ENCODE results near the gene TMEM164.

TMEM164 gene

GRCh38 chrX:110037178-110037577 is 34.3 kb downstream of the TMEM164 start:
- no peak for DNase-seq (ENCODE audit: low read depth in 3 of 3)

GRCh38 chrX:110038900-110039299 is 36.0 kb downstream of the TMEM164 start:
- no peak for DNase-seq (ENCODE audit: low read depth in 3 of 3)

GRCh38 chrX:110041980-110042379 is 39.1 kb downstream of the TMEM164 start:
- no peak for DNase-seq (ENCODE audit: low read depth in 3 of 3)

- DNase-seq (ENCODE audit: low read depth in 3 of 3), result no peak
Measured at GRCh38 chrX:110042496-110042895, 39.6 kb downstream of the TMEM164 start.

- DNase-seq (ENCODE audit: low read depth in 3 of 3), result no peak
Measured at GRCh38 chrX:110043506-110043905, 40.6 kb downstream of the TMEM164 start.

- no peak for DNase-seq (ENCODE audit: low read depth in 3 of 3)
Measured at GRCh38 chrX:110044346-110045249, 41.7 kb downstream of the TMEM164 start.

DNA sequence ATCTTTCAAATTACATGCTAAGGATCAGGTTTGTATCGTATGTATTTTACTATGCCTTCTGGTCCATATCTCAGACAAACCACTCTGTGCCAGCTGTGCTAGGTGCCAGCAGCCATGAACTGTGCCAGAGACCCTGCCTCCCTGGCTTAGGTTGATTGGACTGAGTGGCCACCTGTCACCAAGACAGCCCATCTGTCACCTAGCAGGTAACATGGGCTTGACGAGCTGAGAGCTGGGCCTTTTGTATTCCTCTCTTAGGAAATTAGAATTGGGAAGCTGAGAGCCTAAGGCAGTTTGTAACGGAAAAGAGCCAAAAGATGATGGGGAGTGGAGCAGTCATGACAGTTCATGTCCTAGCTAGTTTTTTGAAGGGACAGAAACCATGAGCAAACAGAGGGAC is 42.5 kb downstream of the TMEM164 start:
- DNase-seq (ENCODE audit: low read depth in 3 of 3), result no peak

DNA sequence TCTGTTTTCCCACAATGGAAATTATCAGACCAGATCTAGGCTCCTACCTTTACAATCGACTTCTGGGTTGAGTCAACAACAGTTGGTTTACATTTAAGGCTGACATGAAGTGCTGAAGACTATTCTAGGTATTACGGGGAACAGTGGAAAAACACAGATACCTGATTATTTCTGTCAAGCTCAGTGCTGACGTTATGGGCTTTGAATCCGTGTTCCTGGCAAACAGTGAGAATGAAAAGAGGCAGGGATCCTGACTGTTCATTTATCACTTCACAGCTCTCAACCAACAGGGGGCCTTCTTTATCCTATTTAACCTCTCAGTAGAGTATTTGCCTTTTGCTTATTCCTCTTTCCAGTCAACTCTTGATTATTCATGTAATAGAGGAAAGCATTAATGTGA is 43.1 kb downstream of the TMEM164 start:
- DNase-seq (ENCODE audit: low read depth in 3 of 3), result no peak

GRCh38 chrX:110046971-110047370 is 44.1 kb downstream of the TMEM164 start:
- DNase-seq (ENCODE audit: low read depth in 3 of 3), result no peak

- DNase-seq (ENCODE audit: low read depth in 3 of 3), result no peak
Measured at GRCh38 chrX:110049096-110049495, 46.2 kb downstream of the TMEM164 start.

DNA sequence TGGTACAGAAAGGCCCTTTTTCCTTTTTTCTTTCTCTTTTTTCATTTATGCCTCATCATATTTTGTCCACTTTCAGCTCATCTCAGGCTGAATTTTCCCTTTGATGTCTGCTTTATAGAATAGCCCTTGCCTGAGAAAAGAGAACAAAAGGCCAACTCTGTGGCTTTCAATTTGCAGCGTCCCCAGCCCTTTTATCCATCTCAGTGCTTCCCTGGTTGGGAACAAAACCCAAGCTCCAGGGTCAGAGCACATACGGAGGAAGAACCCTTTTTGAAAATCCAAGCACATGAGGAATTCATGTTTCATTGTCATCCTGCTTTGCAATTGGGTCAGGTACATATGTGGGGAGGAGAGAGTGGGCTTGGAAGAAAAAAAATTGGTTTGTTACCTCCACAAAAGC is 47.5 kb downstream of the TMEM164 start:
- DNase-seq (ENCODE audit: low read depth in 3 of 3), result no peak

DNA sequence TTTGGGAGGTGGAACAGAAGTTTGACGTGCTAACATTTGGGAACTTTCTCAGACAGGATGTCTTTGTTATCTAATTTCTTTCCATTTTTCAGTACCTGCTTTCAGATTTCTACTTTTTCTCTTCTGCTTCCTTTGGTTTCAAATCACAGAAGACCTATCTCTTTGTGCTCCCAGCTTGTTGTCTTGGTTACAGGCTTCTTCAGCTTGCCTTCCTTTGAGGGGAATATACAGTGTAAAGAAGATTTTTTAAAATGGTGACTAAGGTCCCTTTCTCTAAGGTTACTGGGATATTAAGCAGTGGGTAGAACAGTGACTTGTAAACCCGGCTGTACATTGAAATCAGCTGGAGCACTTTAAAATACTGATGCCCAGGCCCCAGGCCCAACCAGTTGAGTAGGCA is 48.0 kb downstream of the TMEM164 start:
- no peak for DNase-seq (ENCODE audit: low read depth in 3 of 3)

DNA sequence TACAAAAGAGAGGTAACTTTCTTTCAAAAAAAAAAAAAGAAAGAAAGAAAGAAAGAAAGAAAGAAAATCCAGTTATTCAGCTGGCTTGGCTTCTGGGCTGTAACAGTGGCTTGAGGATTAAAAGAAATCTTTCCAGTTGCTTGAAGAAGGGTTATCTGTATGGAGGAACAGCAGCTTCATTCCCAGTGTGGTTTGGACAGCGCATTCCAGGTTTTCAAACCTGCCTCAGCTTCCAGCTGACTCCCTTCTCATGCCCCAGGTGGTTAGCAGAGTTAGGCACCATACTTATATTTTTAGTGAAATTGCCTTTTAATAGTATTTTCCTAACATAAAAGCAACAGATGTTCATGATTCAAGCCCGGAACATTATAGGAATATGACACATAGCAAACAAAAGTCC is 48.6 kb downstream of the TMEM164 start:
- no peak for DNase-seq (ENCODE audit: low read depth in 3 of 3)

GRCh38 chrX:110052303-110052702 is 49.4 kb downstream of the TMEM164 start:
- DNase-seq (ENCODE audit: low read depth in 3 of 3), result no peak

DNA sequence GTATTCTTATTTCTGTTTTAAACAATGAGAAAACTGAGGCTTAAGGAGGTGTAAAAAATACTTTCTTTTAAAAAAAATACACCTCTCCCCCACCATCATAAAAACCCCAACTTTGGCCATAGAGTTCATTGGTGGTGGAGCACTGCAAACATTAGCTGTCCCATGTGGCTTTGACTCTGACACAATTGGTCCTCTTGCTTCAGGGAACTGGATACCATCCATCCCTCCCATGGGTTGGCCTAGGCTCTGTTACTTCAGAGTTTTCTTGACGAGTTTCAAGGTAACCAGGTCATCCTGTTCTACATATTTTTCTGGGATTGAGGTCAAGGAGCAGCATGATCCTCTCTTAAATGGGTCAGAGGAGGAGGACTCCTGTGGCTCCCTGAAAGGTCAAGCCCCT is 50.5 kb downstream of the TMEM164 start:
- DNase-seq (ENCODE audit: low read depth in 3 of 3), result no peak

GRCh38 chrX:110055616-110056015 is 52.7 kb downstream of the TMEM164 start:
- no peak for DNase-seq (ENCODE audit: low read depth in 3 of 3)

DNA sequence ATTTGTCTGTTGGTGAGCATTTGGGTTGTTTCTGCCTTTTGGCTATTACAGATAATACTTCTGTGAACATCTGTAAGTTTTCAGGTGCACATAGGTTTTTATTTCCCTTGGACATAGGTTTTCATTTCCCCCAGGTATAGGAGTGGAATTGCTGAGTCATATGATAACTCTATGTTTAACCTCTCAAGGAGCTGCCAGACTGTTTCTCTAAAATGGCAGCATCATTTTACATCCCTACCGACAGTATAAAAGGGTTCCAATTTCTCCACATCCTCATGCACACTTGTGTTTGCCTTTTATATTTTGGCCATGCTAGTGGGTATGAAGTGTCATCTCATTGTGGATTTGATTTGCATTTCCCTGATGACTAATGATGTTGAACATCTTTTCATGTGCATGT is 53.5 kb downstream of the TMEM164 start:
- no peak for DNase-seq (ENCODE audit: low read depth in 3 of 3)

DNA sequence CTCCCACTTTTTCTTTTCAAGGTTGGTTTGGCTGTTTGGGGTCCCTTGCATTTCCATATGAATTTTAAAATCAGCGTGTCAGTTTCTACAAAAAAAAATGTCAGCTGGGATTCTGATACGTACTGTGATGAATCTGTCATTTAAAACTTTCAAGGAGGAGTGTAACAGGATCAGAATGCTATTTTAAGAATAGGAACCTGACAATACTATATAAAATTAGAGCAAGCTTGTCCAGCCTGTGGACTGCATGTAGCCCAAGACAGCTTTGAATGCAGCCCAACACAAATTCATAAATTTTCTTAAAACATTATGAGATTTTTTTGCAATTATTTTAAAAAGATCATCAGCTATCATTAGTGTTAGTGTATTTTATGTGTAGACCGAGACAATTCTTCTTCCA is 56.5 kb downstream of the TMEM164 start:
- no peak for DNase-seq (ENCODE audit: low read depth in 3 of 3)

GRCh38 chrX:110060317-110060716 is 57.4 kb downstream of the TMEM164 start:
- no peak for DNase-seq (ENCODE audit: low read depth in 3 of 3)

- DNase-seq (ENCODE audit: low read depth in 3 of 3), result no peak
Measured at GRCh38 chrX:110060846-110061537, 58.1 kb downstream of the TMEM164 start.

- no peak for DNase-seq (ENCODE audit: low read depth in 3 of 3)
Measured at GRCh38 chrX:110062919-110063318, 60.0 kb downstream of the TMEM164 start.

- DNase-seq (ENCODE audit: low read depth in 3 of 3), result no peak
Measured at GRCh38 chrX:110066488-110067225, 63.7 kb downstream of the TMEM164 start.
